ENCODE data around the gene HSD11B1. TPM values are rescaled to one million over a fixed set of nuclear protein-coding genes. Genes with fewer than 3 reads are reported as not detected.

HSD11B1 gene
- total RNA-seq, 1 experiment from 2014 or later = not detected

DNA sequence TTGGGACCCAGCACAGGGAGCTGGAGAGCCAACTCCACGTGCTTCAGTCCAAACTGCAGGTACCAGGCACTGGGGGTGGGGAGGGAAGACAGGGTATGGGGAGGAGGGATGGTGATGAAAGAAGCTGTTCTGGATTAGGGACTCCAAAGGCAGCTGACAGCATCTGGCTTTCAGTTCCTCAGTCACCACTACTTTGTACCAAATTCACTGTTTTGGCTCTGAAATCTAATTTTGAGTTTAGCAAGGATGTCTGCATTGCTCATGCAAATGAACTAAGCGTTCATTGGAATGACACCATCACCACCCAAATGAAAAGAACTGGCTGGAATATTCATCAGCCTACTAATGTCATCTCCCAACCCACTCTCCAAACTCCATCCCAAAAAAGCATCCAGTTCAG is 71.0 kb downstream of the HSD11B1 start (continued):
- TF ChIP-seq, protein P1, sequence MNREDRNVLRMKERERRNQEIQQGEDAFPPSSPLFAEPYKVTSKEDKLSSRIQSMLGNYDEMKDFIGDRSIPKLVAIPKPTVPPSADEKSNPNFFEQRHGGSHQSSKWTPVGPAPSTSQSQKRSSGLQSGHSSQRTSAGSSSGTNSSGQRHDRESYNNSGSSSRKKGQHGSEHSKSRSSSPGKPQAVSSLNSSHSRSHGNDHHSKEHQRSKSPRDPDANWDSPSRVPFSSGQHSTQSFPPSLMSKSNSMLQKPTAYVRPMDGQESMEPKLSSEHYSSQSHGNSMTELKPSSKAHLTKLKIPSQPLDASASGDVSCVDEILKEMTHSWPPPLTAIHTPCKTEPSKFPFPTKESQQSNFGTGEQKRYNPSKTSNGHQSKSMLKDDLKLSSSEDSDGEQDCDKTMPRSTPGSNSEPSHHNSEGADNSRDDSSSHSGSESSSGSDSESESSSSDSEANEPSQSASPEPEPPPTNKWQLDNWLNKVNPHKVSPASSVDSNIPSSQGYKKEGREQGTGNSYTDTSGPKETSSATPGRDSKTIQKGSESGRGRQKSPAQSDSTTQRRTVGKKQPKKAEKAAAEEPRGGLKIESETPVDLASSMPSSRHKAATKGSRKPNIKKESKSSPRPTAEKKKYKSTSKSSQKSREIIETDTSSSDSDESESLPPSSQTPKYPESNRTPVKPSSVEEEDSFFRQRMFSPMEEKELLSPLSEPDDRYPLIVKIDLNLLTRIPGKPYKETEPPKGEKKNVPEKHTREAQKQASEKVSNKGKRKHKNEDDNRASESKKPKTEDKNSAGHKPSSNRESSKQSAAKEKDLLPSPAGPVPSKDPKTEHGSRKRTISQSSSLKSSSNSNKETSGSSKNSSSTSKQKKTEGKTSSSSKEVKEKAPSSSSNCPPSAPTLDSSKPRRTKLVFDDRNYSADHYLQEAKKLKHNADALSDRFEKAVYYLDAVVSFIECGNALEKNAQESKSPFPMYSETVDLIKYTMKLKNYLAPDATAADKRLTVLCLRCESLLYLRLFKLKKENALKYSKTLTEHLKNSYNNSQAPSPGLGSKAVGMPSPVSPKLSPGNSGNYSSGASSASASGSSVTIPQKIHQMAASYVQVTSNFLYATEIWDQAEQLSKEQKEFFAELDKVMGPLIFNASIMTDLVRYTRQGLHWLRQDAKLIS (CRISPR knock-in tag; IDR thresholded peaks at IDR 0.05; ENCODE audit: borderline replicate concordance) = no peak
- TF ChIP-seq AR (CRISPR knock-in tag; IDR thresholded peaks at IDR 0.05) (no peak), ELF4 (CRISPR knock-in tag; IDR thresholded peaks at IDR 0.05; ENCODE audit: low read depth) (no peak), ZSCAN18 (CRISPR knock-in tag; IDR thresholded peaks at IDR 0.05) (no peak), ZBTB21 (CRISPR knock-in tag; IDR thresholded peaks at IDR 0.05; ENCODE audit: borderline replicate concordance) (no peak), MYBL2 (CRISPR knock-in tag; IDR thresholded peaks at IDR 0.05) (no peak), ZNF232 (CRISPR knock-in tag; IDR thresholded peaks at IDR 0.05) (no peak), IRF1 (CRISPR knock-in tag; IDR thresholded peaks at IDR 0.05) (no peak), KAT7 (CRISPR knock-in tag; IDR thresholded peaks at IDR 0.05; ENCODE audit: borderline replicate concordance) (no peak)
- TF ChIP-seq, protein P2, sequence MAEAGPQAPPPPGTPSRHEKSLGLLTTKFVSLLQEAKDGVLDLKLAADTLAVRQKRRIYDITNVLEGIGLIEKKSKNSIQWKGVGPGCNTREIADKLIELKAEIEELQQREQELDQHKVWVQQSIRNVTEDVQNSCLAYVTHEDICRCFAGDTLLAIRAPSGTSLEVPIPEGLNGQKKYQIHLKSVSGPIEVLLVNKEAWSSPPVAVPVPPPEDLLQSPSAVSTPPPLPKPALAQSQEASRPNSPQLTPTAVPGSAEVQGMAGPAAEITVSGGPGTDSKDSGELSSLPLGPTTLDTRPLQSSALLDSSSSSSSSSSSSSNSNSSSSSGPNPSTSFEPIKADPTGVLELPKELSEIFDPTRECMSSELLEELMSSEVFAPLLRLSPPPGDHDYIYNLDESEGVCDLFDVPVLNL (CRISPR knock-in tag; IDR thresholded peaks at IDR 0.05; ENCODE audit: borderline replicate concordance, low read depth) = no peak
- TF ChIP-seq, protein P3, sequence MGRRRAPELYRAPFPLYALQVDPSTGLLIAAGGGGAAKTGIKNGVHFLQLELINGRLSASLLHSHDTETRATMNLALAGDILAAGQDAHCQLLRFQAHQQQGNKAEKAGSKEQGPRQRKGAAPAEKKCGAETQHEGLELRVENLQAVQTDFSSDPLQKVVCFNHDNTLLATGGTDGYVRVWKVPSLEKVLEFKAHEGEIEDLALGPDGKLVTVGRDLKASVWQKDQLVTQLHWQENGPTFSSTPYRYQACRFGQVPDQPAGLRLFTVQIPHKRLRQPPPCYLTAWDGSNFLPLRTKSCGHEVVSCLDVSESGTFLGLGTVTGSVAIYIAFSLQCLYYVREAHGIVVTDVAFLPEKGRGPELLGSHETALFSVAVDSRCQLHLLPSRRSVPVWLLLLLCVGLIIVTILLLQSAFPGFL (CRISPR knock-in tag; IDR thresholded peaks at IDR 0.05; ENCODE audit: borderline replicate concordance) = no peak

DNA sequence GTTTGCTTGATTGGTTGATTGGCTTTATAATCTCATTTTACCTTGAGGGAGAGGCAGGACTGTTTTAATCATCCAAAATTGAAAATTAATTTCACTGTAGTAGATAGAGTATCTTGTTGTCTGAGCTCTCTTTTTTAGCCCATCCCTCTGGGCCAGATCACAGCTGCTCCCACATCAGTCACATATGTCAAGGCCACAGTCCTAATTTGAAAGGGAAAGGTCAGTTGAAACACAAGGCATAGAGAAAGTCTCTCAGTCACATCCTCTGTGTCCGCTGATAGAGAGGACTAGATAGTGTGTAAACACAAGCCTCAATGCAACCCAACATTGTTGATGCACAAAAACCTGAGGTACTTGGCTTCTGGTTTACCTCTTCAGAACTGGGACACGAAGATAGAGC is 72.9 kb downstream of the HSD11B1 start:
- POLR2A ChIA-PET = no interaction called here
- ATAC-seq = no peak
- no peak overlapping the region for H3K4me3 Mint-ChIP-seq
- H3K36me3 Mint-ChIP-seq = no peaks in the 10 kb centered on the region; the same call in 1 of the 2 replicates
- no peaks in the 10 kb centered on the region for H3K4me1 Mint-ChIP-seq
- CTCF ChIA-PET = interaction anchor here (1.7 kb wide), 1 partner anchor 30 kb away, joined by 5 read pairs; no protein-coding TSS in a partner anchor
- no peak for DNase-seq (ENCODE audit: low spot score)
- H3K27me3 Mint-ChIP-seq (ENCODE audit: low read depth) = peaks cover 4% of the 10 kb centered on the region
- H3K27ac Mint-ChIP-seq = no peak overlapping the region
- TF ChIP-seq RORB (CRISPR knock-in tag; IDR thresholded peaks at IDR 0.05) (no peak), FOXK1 (CRISPR knock-in tag; IDR thresholded peaks at IDR 0.05) (no peak), GRHL2 (CRISPR knock-in tag; IDR thresholded peaks at IDR 0.05; ENCODE audit: insufficient replicate concordance, severe bottlenecking) (no peak), ZNF138 (CRISPR knock-in tag; conservative IDR thresholded peaks at IDR 0.05) (no peak), E2F1 (CRISPR knock-in tag; IDR thresholded peaks at IDR 0.05) (no peak), JUN (CRISPR knock-in tag; IDR thresholded peaks at IDR 0.05) (no peak)
- TF ChIP-seq, protein P4, sequence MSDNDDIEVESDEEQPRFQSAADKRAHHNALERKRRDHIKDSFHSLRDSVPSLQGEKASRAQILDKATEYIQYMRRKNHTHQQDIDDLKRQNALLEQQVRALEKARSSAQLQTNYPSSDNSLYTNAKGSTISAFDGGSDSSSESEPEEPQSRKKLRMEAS (CRISPR knock-in tag; IDR thresholded peaks at IDR 0.05) = no peak
- TF ChIP-seq, protein P5, sequence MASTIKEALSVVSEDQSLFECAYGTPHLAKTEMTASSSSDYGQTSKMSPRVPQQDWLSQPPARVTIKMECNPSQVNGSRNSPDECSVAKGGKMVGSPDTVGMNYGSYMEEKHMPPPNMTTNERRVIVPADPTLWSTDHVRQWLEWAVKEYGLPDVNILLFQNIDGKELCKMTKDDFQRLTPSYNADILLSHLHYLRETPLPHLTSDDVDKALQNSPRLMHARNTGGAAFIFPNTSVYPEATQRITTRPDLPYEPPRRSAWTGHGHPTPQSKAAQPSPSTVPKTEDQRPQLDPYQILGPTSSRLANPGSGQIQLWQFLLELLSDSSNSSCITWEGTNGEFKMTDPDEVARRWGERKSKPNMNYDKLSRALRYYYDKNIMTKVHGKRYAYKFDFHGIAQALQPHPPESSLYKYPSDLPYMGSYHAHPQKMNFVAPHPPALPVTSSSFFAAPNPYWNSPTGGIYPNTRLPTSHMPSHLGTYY (CRISPR knock-in tag; IDR thresholded peaks at IDR 0.05) = no peak
- H3K9me3 Mint-ChIP-seq = no peaks in the 10 kb centered on the region
